Activated CD4-positive, alpha-beta T cell treated with anti-CD3 and anti-CD28 coated beads, Interleukin-2, amount 10 ng/mL, durations not matched to agents 7 days and 5 days (primary cell): Measurements from ENCODE around the gene ASPRV1. TPM values are rescaled to one million over a fixed set of nuclear protein-coding genes. Genes with fewer than 3 reads are reported as not detected.
"Not testable (repeated sequence)": the region's sequence is repeated elsewhere in the genome, so short reads cannot be mapped to it uniquely, and the experiment has no call there.

Experiments
- CTCF ChIA-PET: fragments of 350-600 bp; sonication (Branson Sonifier 250); formaldehyde crosslinking; loops from one replicate; lab custom pipeline; 2021; ENCODE audit warnings: antibody characterized with exemption; lab: Charles Lee
- POLR2A ChIA-PET: fragments of 350-600 bp; sonication (Branson Sonifier 250); formaldehyde crosslinking; loops from one replicate; lab custom pipeline; 2021; ENCODE audit warnings: antibody characterized with exemption; lab: Charles Lee
- DNase-seq: peaks from one replicate; pipeline ENCODE4 v3.0.0-alpha.2; 2020
- H3K27ac Mint-ChIP-seq: one replicate; pipeline ENCODE4 v1.8.0; 2021; ENCODE audit warnings: mild to moderate bottlenecking, moderate library complexity, mixed read lengths
- H3K27me3 Mint-ChIP-seq: one replicate; pipeline ENCODE4 v1.8.0; 2021; ENCODE audit warnings: mixed read lengths
- H3K36me3 Mint-ChIP-seq: one replicate; pipeline ENCODE4 v1.8.0; 2021; ENCODE audit warnings: low read depth, mixed read lengths
- H3K4me1 Mint-ChIP-seq: one replicate; pipeline ENCODE4 v1.8.0; 2021; ENCODE audit warnings: mixed read lengths
- H3K4me3 Mint-ChIP-seq: one replicate; pipeline ENCODE4 v1.8.0; 2021; ENCODE audit warnings: mild to moderate bottlenecking, moderate library complexity, mixed read lengths
- H3K9me3 Mint-ChIP-seq: one replicate; pipeline ENCODE4 v1.8.0; 2021; ENCODE audit warnings: mixed read lengths
- total RNA-seq, 2 experiments: library from RNA; stranded (reverse); gene quantifications; one replicate each; pipeline ENCODE4 v1.2.3, GENCODE V29; 2021

Gene ASPRV1
- total RNA-seq, 2 experiments from 2014 or later: 0.69 to 0.99 TPM

- H3K27me3 Mint-ChIP-seq: peaks cover 17% of the 10 kb centered on the region
- H3K36me3 Mint-ChIP-seq: peaks cover under 1% of the 10 kb centered on the region
- H3K4me3 Mint-ChIP-seq: no peak overlapping the region
- CTCF ChIA-PET: interaction anchor here (0.5 to 0.9 kb wide), 3 partner anchors 20 to 122 kb away, joined by 3 read pairs; no protein-coding TSS in a partner anchor
- no peaks in the 10 kb centered on the region for H3K9me3 Mint-ChIP-seq
- DNase-seq: no peak
- H3K27ac Mint-ChIP-seq: no peak overlapping the region
- POLR2A ChIA-PET: no interaction called here
- peaks cover 10% of the 10 kb centered on the region for H3K4me1 Mint-ChIP-seq
These were observed 8.9 kb downstream of the ASPRV1 start for GRCh38 chr2:69952336-69953115.

DNA sequence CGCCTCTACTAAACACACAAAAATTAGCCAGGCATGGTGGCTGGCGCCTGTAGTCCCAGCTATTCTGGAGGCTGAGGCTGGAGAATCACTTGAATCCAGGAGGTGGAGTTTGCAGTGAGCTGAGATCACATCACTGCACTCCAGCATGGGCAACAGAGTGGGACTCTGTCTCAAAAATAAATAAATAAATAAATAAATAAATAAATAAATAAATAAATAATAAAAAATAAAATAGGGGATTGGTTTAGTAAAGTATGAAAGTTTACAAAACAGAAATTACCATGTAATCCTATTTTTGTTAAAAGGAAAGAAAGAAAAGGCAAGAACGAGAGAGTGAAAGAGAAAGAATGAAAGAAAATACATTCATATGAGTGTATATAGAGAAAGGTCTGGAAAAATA is 10.8 kb downstream of the ASPRV1 start:
- H3K4me1 Mint-ChIP-seq: peaks cover 28% of the 10 kb centered on the region
- H3K4me3 Mint-ChIP-seq, H3K9me3 Mint-ChIP-seq, DNase-seq, H3K27me3 Mint-ChIP-seq, H3K27ac Mint-ChIP-seq, H3K36me3 Mint-ChIP-seq, POLR2A ChIA-PET: not testable (repeated sequence)
- CTCF ChIA-PET: interaction anchor here (0.6 kb wide), 1 partner anchor 10 kb away, joined by 3 read pairs; no protein-coding TSS in a partner anchor

GRCh38 chr2:69950241-69950640 is 11.2 kb downstream of the ASPRV1 start:
- peaks cover 3% of the 10 kb centered on the region for H3K36me3 Mint-ChIP-seq
- H3K27ac Mint-ChIP-seq: no peak overlapping the region
- DNase-seq: no peak
- no peaks in the 10 kb centered on the region for H3K9me3 Mint-ChIP-seq
- H3K4me1 Mint-ChIP-seq: peaks cover 32% of the 10 kb centered on the region
- ChIA-PET CTCF (no interaction called here), POLR2A (no interaction called here)
- peaks cover 2% of the 10 kb centered on the region for H3K27me3 Mint-ChIP-seq
- H3K4me3 Mint-ChIP-seq: no peak overlapping the region

- no peak for DNase-seq
- Mint-ChIP-seq H3K4me3 (no peak overlapping the region), H3K27me3 (peaks cover 2% of the 10 kb centered on the region), H3K9me3 (no peaks in the 10 kb centered on the region), H3K4me1 (peaks cover 42% of the 10 kb centered on the region), H3K27ac (no peak overlapping the region), H3K36me3 (peaks cover 8% of the 10 kb centered on the region)
- ChIA-PET CTCF (interaction anchor here (1.0 kb wide), 1 partner anchor 10 kb away, joined by 3 read pairs; no protein-coding TSS in a partner anchor), POLR2A (no interaction called here)
These were observed 12.3 kb downstream of the ASPRV1 start for GRCh38 chr2:69948963-69949645.

- CTCF ChIA-PET: interaction anchor here (0.6 to 1.0 kb wide), 3 partner anchors 10 to 701 kb away, joined by 3 to 5 read pairs (median 3); no protein-coding TSS in a partner anchor
These were observed 13.1 kb downstream of the ASPRV1 start for GRCh38 chr2:69948032-69948962.

GRCh38 chr2:69947325-69947931 is 14.0 kb downstream of the ASPRV1 start:
- ChIA-PET POLR2A (no interaction called here), CTCF (interaction anchor here (0.6 to 1.8 kb wide), 4 partner anchors 15 to 702 kb away, joined by 3 to 4 read pairs (median 3); no protein-coding TSS in a partner anchor)
- peaks cover 17% of the 10 kb centered on the region for H3K36me3 Mint-ChIP-seq
- peak overlapping the region; percentile 90 for H3K27ac Mint-ChIP-seq
- no peak for DNase-seq
- H3K4me1 Mint-ChIP-seq: peaks cover 51% of the 10 kb centered on the region
- peaks cover 2% of the 10 kb centered on the region for H3K27me3 Mint-ChIP-seq
- H3K4me3 Mint-ChIP-seq: no peak overlapping the region
- no peaks in the 10 kb centered on the region for H3K9me3 Mint-ChIP-seq

More at GRCh38 chr2:69948032-69948962, 13.1 kb downstream of the ASPRV1 start:
- H3K4me1 Mint-ChIP-seq: peaks cover 47% of the 10 kb centered on the region
- no peak overlapping the region for H3K27ac Mint-ChIP-seq
- DNase-seq: no peak
- peaks cover 2% of the 10 kb centered on the region for H3K27me3 Mint-ChIP-seq
- H3K4me3 Mint-ChIP-seq: no peak overlapping the region
- no peaks in the 10 kb centered on the region for H3K9me3 Mint-ChIP-seq
- H3K36me3 Mint-ChIP-seq: peaks cover 12% of the 10 kb centered on the region
- POLR2A ChIA-PET: no interaction called here

GRCh38 chr2:69946351-69947324 is 14.8 kb downstream of the ASPRV1 start:
- peak overlapping the region; percentile 9 for H3K4me3 Mint-ChIP-seq

DNA sequence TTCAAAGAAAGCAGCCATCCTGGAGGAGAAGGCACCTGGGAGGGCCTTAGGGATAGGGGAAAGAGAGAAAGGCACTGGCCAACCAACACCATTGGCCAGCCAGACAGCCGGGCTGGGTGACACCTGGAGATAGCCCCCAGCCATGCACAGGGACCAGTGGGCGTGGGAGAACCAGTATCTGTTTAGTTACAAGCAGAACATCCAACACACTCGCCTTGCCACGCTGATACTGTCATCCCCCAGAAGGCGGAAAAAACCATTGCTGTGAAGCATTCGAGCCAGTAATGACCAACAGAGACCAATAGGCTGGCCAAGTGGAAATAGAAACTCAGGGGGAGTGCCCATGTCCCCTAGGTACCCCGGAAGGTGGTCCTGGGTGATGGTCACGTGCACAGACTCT is 15.5 kb downstream of the ASPRV1 start:
- POLR2A ChIA-PET: no interaction called here
- peak overlapping the region; percentile 90 for H3K27ac Mint-ChIP-seq
- CTCF ChIA-PET: interaction anchor here (0.6 to 1.9 kb wide), 10 partner anchors 8 to 98 kb away, joined by 3 to 9 read pairs (median 3); no protein-coding TSS in a partner anchor
- H3K27me3 Mint-ChIP-seq: peaks cover 2% of the 10 kb centered on the region
- H3K4me1 Mint-ChIP-seq: peaks cover 51% of the 10 kb centered on the region
- DNase-seq: no peak
- no peak overlapping the region for H3K4me3 Mint-ChIP-seq
- peaks cover 31% of the 10 kb centered on the region for H3K36me3 Mint-ChIP-seq
- H3K9me3 Mint-ChIP-seq: no peaks in the 10 kb centered on the region

More at GRCh38 chr2:69946351-69947324, 14.8 kb downstream of the ASPRV1 start:
- DNase-seq: peak; percentile 80
- CTCF ChIA-PET: interaction anchor here (0.5 to 1.8 kb wide), 8 partner anchors 11 to 195 kb away, joined by 3 to 4 read pairs (median 3); no protein-coding TSS in a partner anchor
- POLR2A ChIA-PET: no interaction called here
- Mint-ChIP-seq H3K27me3 (peaks cover 2% of the 10 kb centered on the region), H3K4me1 (peaks cover 51% of the 10 kb centered on the region), H3K27ac (peak overlapping the region; percentile 90), H3K9me3 (no peaks in the 10 kb centered on the region), H3K36me3 (peaks cover 24% of the 10 kb centered on the region)

GRCh38 chr2:69945441-69945840 is 16.0 kb downstream of the ASPRV1 start:
- ChIA-PET CTCF (interaction anchor here (0.6 to 1.9 kb wide), 11 partner anchors 8 to 197 kb away, joined by 3 to 9 read pairs (median 4); no protein-coding TSS in a partner anchor), POLR2A (no interaction called here)
- H3K27ac Mint-ChIP-seq: peak overlapping the region; percentile 90
- H3K36me3 Mint-ChIP-seq: peaks cover 35% of the 10 kb centered on the region
- H3K27me3 Mint-ChIP-seq: peaks cover 2% of the 10 kb centered on the region
- no peak overlapping the region for H3K4me3 Mint-ChIP-seq
- H3K4me1 Mint-ChIP-seq: peaks cover 51% of the 10 kb centered on the region
- DNase-seq: peak; percentile 13
- H3K9me3 Mint-ChIP-seq: no peaks in the 10 kb centered on the region

GRCh38 chr2:69944756-69945155 is 16.7 kb downstream of the ASPRV1 start:
- Mint-ChIP-seq H3K36me3 (peaks cover 41% of the 10 kb centered on the region), H3K4me1 (peaks cover 51% of the 10 kb centered on the region), H3K27ac (peak overlapping the region; percentile 54), H3K27me3 (no peaks in the 10 kb centered on the region), H3K9me3 (no peaks in the 10 kb centered on the region), H3K4me3 (no peak overlapping the region)
- DNase-seq: no peak
- POLR2A ChIA-PET: no interaction called here
- CTCF ChIA-PET: interaction anchor here (0.7 to 1.9 kb wide), 6 partner anchors 10 to 198 kb away, joined by 3 to 9 read pairs (median 4); no protein-coding TSS in a partner anchor
